ENCODE results near the gene RNF5.

- TF ChIP-seq CTCF (IDR thresholded peaks at IDR 0.05; ENCODE audit: low read depth, low read length) (no peak), POLR2A (IDR thresholded peaks at IDR 0.05; ENCODE audit: extremely low read depth, insufficient read length) (no peak), MAX (IDR thresholded peaks at IDR 0.05; ENCODE audit: low read depth, low read length) (no peak)
Measured at GRCh38 chr6:32198866-32199265, 20.7 kb downstream of the RNF5 start.
